GM04504 (cell line): ENCODE data around the gene MPRIP.

Source experiments
- DNase-seq: peaks from one replicate; pipeline ENCODE4 v3.0.0-alpha.2; 2012; ENCODE audit warnings: low read depth

MPRIP gene

DNA sequence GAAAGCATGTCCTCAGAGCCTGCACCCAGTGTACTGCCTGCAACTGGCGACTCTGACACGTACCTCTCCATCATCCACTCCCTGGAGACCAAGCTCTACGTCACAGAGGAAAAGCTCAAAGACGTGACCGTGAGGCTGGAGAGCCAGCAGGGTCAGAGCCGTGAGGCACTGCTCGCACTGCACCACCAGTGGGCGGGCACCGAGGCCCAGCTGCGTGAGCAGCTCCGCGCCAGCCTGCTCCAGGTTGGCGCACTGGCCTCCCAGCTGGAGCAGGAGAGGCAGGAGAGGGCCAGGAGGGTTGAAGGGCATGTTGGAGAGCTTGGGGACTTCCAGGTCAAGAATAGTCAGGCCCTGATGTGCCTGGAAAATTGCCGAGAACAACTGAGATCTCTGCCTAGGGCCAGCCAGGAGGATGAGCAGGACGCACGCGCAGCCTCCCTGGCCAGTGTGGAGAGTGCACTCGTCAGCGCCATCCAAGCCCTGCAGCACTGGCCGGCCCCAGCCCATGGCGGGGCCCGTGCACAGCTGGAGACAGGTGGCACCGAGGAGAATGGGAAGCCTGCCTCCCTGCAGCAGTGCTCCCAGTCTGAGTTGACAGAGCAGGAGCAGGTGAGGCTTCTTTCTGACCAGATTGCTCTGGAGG lies 123.5 kb downstream of the MPRIP start:
- no peak for DNase-seq

DNA sequence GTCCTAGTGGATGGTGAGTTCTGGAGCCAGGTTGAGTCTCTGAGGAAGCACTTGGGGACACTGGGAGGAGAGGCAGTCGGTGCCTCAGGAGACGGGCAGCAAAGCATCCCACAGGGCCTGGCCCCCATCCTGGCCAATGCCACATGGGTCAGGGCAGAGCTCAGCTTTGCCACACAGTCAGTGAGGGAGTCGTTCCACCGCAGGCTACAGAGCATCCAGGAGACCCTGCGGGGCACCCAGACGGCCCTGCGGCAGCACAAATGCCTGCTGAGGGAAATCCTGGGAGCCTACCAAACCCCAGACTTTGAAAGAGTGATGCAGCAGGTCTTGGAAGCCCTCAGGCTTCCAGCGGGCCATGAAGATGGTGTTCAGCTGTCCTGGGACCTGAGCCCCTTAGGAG lies 124.2 kb downstream of the MPRIP start:
- no peak for DNase-seq

DNA sequence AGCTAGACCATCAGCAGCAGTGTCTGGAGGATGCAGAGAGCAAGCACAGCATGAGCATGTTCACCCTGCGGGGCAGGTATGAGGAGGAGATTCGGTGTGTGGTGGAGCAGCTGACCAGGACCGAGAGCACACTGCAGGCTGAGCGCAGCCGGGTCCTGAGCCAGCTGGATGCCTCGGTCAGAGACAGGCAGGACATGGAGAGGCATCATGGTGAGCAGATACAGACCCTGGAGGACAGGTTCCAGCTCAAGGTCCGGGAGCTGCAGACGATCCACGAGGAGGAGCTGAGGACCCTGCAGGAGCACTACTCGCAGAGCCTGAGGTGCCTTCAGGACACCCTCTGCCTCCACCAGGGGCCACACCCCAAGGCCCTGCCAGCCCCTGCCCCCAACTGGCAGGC lies 125.1 kb downstream of the MPRIP start:
- DNase-seq, result no peak

DNA sequence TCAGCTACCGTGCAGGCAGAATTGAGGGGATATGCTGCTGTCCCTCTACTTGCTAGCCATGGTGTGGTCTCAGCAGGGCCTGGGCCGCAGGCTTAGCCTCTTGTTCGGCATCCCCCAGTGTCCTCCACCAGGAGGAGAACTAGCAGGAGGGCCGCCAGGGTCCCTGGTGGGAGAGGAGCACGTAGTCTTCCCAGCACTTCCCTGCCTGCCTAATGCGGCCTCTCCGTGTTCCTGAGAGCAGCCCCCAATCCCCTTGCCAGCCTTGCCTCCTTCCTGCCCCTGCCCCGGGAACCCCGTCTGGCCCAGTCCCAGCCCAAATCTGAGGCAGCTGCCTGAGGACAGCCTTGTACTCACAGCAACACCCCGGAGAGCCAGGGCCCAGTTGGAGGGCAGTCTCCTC lies 125.7 kb downstream of the MPRIP start:
- no peak for DNase-seq

DNA sequence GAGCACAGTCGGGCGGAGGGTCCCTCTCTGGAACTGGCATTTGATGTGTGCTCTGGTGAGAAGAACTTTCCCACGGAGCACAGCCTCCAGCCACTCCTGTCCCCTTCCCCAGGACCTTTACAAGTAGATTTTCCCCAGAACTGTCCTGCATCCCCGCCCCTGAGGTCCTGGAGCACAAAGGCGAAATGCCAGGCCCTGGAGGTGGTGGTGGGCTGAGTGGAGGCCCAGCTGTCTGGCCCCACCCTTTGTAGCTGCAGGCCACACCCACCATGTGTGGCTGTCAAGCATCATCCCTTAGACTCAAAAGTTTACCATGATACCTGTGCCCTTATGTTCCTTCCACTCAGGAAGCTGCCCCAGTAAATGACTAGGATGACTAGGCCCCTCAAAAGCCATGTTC lies 126.1 kb downstream of the MPRIP start:
- no peak for DNase-seq

DNA sequence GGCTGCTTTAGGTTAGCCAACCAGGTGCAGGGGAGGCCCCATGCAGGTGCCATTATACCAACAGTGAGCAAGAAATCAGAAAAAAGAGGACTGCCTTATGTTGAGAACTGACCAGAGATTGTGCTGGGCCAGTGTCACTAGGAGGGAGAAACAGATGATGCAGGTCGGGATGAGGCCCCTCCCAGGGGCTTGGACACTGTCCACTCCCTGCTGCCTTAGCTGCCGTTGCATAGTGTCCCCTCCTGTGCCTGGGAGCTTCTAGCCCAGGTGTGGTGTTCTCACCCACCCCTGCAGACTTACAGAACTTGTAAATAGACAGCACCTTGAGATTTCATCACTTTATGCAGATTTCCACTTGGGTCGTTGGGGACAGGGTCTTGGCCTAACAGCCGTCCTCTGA lies 127.1 kb downstream of the MPRIP start:
- DNase-seq, result no peak

DNA sequence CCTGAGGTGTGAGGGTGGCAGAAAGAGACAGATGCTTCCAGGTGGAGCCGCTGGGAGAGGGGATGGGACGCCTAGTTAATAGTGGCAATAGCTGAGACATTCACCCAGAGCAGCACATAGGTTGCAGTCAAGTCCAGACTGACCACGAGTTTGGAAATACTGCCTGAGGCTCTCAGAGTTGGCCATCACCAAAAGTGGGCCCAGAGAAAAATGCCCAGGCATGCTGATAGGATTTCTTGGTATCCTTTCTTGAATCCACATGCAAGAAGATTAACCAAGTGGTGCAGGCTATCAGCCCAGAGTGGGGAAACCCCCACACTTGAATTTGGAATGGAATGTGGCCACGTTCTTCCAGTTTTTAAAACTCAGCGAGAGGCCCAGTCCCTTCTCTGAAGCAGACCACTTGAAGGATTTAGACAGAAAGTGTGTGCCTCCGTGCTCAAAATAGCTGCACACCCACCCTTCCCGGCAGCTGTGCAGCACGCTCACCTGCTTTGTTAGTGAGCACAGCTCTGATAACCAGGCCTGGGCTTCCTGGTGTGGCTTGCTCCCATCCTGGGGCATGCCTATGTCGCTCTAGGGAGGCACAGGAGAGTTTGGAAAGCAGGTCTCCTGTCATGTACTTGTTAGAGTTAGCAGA lies 128.2 kb downstream of the MPRIP start:
- no peak for DNase-seq

DNA sequence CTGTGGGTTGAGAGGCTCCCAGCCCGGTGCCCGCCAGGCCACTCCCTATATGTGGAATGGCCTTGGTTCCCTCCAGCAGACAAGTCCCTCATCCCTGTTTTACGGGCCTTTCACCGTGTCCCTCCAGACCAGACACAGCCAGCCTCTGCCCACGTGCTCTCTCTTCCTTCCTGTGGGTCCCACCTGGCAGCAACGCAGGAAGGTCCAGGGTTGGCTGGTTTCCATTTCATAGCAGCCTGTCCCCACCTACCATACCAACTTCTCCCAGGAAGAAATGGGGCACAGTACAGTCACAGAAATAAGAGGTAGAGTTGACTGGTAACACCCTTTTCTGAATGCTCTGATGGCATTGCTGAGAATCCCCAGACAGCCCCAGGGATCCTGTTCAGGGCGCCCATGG lies 128.9 kb downstream of the MPRIP start:
- no peak for DNase-seq

DNA sequence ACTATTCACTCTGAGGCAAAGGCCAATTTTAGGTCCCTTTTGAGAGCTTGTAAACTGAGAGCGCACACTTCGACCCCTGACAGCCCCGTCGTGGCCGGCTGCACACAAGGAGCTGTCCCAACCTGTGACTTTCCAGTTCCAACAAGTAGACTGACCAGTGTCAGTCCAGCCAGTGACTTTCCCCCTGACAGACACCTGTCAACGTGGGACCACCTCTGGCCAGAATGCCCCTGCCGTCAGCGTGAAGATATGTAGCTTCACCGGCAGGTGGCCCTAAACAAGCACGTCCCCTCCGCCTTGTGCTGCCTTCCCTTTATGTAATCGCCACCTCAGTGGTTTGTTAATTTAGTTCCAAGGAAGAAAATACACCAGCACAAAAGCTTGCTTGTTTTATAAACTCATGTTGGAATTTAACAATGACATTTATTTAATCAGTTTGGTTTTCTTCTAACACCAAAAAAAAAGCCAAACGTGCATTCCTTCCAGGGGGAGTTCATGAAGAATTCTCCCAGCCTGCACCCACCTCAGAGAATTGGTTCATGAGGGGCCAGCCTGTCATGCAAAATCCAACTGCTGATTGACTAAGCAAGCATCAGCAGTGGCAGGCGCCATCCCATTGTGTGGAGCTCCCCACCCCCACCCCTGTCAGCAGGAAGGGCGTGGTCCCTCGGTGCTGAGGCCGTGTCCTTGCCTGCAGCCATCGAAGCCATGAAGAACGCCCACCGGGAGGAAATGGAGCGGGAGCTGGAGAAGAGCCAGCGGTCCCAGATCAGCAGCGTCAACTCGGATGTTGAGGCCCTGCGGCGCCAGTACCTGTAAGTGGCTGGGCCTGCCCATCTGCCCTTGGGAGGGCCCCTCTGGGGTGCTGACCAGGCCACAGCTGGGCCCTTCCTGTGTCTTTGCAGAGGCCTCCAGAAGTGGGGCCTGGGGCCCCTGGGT lies 130.0 kb downstream of the MPRIP start:
- no peak for DNase-seq

DNA sequence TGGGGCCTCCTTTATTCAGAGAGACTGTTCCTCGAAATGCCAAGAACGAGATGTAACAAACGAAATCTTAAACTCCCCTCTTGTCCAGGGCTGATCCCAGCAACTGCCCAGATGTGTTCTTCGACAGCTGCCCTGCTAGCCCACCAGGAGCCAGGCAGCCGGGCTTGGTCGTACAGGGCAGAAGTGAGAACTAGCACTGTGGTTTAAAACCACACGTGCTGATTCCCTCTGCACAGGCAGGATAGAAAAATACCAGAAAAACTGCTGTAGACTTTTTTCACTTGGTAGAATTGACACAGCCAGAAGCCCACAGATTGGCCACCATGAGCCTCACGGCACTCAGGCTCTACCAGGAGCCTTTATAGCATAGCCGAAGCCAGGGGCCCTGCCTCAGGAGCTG lies 130.7 kb downstream of the MPRIP start:
- no peak for DNase-seq

DNA sequence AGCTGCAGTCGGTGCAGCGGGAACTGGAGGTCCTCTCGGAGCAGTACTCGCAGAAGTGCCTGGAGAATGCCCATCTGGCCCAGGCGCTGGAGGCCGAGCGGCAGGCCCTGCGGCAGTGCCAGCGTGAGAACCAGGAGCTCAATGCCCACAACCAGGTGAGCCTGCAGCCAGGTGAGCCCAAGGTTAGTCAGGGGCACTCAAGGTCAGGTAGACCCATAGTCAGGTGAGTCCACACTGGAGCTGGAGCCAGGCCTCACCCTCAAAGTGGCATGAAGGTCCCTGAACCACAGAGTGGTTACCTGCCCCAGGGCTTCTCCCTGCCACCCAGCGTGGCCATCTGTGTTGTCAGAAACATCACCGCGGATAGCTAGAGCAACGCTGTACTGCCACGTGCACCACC lies 131.7 kb downstream of the MPRIP start:
- no peak for DNase-seq

DNA sequence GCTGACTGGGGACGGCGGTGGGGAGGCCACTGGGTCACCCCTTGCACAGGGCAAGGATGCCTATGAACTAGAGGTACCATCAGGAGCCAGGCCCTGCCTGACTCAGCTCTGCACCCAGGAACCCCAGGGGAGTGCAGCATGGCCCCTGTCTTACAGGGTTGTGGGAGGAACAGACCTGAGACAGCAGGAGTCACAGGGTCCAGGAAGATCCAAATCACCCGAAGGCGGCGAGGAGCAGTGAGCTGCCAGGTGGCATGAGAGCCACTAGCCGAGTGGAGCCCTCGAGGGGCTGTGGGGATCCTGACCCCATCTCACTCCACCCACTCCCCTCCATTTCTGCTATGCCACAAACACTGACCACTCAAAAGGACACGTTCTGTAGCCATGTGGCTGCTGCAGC lies 133.1 kb downstream of the MPRIP start:
- no peak for DNase-seq

DNA sequence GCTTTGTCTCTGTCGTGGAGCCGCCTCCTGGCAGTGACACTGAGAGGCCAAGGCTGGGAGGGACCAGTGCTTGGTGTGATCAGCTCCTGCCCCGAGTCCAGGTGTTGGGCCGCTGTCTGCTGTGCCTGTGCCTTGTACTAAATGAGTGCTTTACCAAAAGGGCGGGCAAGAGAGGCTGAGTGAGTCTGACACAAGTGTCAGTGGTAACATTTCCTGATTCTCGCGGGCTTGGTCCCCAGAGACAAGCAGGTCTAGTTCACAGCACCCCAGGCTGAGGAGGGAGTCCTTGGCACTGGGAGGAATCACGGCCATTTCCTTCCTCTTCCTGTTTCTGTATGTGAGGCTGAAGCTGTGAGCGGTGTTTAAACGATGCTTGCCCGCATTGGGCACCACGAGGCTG lies 133.7 kb downstream of the MPRIP start:
- no peak for DNase-seq

DNA sequence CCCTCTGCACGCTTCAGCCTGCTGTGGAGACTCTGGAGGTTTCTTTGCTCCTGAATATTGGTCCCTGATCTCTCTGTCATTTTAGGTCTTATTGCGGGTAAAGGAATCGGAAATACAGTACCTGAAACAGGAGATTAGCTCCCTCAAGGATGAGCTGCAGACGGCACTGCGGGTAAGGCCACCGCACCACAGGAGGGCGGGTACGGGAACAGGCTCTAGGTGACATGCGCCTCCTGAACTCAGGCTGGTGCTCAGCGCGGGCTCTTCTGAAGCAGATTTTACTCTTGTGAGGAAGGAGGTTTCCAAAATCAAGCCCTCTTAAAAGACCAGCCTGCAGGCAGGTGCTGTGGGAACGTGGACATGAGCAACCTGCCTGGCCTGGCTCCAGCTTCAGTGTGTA lies 134.1 kb downstream of the MPRIP start:
- no peak for DNase-seq

DNA sequence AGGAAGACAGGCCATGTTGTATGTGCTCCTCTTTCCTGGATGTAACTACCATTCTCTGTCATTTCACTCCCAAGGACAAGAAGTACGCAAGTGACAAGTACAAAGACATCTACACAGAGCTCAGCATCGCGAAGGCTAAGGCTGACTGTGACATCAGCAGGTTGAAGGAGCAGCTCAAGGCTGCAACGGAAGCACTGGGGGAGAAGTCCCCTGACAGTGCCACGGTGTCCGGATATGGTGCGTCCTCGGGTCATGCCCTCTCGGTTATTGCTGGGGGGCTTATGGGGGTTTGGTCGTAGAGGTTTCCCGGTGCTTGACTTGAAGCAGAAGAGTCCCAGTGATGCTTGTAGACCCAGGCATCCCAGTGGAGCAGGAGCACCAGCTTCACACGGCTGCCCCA lies 134.9 kb downstream of the MPRIP start:
- DNase-seq, result no peak

DNA sequence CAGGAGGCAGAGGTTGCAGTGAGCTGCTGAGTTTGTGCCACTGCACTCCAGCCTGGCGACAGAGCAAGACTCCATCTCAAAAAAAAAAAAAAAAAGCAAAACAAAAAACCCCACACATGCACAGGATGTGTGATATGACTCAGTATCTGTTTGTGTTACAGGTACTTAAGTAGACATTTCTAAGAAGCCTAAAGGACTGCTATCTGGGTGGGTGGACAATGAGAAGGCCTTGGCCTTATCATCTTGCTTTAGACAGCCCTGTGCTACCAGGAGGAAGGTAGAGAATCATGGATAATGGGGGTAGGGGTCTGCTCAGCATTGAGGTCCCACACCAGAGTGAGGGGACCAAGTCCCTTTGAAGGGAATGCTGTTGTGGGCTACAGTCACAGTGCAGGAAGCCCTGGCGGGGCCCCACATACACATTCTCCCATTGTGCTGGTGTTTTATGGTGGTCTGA lies 137.1 kb downstream of the MPRIP start:
- no peak for DNase-seq

DNA sequence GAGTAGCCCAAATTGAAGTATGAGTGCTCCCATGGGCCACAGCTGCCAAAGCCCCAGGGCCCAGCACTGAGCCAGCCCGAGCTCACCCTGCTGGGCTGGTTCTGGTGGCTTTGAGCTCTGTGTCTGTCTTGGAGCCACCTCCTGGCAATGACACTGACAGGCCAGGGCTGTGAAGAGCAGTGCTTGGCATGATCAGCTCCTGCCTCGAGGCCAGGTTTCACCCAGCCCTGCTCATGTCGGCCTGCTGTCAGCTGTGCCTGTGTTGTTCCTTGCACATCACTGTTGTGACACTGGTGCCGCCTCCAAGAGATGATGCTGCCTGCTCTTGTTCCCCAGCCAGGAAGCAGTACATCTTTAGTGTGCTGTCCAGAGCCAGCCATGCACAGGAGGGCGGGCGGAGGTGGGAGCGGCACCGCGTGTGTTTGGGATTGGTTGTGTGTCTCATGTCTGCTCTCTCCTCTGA lies 137.9 kb downstream of the MPRIP start:
- DNase-seq, result no peak

DNA sequence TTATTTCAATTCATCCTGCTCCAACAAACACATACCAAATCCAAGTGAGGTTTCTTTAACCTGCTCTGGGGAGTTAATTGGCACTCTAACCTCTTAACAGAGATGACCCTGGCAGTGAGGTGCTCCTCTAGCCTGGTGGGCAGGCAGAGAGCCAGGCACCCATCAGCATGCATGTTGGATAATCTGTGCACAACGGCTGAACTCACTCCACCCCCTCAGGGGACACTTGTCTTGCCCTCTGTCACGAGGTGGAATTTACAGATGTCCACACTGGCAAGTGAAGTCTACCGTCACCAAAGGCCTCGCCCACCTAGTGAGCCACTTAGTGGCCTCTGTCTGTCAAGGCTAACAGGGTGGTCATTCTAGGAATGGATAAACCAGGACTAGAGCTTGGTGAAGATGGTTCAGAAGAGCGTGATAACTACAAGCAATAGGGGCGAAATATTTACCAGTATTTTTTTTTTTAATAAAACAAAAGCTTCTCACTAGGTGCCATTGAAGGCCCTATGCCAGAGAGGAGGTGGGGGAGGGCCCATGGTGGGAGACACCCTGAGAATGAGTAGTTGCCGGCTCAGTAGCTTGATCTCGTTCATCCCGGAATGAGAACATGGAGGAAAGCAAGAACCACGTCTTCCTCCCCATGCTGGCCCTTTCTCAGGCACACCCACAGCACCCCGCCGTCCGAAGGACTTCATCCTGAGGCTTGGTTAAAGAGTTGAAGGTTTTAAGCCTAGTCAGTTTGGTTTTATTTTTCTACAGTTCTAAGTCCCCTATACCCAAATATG lies 138.7 kb downstream of the MPRIP start:
- DNase-seq, result no peak

DNA sequence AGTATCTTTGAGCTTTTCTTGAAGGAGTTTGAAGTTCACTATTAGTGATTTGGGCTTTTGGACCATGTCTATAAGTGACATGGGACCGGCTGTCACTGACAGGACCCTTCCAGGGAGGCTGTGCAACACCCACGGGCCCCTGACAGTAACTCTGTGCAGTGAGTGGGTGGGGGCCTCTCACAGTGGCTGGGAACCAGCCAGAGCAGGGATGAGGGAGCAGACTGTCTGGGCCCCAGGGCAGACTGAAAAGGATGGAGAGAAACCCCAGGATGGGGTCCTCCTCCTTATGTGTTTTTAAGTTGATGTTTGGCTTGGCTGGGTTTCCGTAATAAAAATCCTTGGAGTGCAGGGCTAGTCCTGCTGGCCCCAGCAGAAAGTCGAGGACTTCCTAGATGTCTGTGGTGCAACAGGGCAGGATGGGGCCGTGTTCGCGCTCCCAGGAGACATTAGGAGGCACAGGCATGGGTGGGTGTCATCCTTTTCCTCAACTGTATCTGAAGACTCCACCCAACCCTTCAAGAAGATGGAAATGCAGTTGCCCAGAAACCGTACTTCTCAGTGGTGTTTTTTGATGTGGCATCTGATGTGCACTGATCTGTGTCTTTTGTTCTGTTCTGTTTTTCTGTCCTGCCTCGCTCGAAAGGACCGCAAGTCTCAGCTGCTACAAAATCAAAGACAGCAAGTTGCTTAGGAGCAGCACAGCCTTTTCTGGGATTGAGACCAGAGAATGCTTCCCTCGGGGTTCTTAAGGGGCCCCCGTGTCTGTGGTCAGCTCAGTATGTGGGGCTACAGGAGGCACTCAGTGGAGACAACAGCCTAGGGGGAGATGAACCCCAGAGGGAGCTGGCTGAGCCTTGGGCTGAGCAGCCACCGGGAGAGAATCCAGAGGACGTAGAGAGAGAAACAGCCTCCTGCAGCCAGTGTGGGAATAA lies 139.7 kb downstream of the MPRIP start:
- no peak for DNase-seq

DNA sequence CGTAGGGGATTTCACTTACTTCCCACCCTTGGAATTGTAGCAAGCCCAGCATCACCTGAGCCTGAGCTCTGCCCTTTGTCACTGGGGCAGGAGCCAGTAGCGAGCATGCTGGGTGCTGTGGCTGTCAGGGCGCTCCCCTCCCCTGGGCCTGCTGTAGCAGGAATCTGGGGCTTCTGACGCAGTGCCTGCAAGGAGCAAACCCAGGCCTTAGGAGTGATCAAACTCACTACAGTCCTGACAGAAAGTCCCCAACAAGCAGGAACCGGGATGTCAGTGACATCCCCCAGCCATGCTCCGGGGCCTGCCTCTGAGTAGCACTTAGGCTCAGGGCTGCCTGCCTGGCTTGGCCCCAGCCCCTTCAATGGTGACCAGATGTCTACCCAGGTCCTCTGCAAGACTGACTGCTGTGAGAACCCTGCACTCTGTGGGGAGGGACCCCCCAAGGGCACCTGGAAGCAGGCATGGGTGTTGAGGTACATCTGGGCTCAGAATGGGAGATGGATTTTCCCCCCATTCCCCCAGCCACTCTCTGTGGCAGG lies 140.4 kb downstream of the MPRIP start:
- no peak for DNase-seq

DNA sequence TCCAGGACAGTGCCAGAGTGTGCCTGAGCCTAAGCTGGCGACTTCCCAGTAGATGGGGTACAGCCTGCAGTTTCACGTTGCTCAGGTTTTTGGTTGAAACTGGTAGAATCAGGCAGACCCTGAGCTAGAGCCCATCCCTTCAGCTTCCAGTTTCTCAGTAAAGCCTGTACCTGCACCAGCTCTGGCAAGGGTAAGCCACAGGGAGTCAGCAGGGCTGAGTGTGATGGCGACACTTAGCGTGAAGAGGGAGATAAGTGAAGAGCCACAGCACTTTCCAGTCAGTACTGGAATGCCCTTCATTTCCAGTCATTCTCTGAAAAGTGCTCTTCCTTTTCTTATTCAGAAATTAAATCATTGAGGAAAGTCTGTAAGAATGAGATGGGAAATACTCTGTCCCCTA lies 141.5 kb downstream of the MPRIP start:
- no peak for DNase-seq
